ENCODE measurements around the gene CDC42EP4.

Gene CDC42EP4

DNA sequence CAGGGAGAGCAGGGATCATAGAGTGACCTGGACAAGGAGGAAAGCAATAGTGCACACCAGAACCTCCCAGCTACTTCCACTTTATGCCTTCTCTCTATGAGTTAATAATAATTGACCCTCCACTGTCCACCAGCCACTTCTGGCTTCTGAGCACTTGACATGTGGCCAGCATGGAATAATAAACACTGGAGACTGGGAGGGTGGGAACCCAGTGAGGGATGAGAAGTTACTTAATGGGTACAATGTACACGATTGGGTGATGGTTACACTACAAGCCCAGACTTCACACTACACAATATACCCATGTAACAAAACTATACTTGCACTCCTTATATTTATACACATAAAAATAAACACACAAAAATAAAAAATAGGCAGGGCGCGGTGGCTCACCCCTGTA lies 11.4 kb downstream of the CDC42EP4 start:
- DNase-seq (ENCODE audit: low read depth in 2 of 2), result no peak

DNA sequence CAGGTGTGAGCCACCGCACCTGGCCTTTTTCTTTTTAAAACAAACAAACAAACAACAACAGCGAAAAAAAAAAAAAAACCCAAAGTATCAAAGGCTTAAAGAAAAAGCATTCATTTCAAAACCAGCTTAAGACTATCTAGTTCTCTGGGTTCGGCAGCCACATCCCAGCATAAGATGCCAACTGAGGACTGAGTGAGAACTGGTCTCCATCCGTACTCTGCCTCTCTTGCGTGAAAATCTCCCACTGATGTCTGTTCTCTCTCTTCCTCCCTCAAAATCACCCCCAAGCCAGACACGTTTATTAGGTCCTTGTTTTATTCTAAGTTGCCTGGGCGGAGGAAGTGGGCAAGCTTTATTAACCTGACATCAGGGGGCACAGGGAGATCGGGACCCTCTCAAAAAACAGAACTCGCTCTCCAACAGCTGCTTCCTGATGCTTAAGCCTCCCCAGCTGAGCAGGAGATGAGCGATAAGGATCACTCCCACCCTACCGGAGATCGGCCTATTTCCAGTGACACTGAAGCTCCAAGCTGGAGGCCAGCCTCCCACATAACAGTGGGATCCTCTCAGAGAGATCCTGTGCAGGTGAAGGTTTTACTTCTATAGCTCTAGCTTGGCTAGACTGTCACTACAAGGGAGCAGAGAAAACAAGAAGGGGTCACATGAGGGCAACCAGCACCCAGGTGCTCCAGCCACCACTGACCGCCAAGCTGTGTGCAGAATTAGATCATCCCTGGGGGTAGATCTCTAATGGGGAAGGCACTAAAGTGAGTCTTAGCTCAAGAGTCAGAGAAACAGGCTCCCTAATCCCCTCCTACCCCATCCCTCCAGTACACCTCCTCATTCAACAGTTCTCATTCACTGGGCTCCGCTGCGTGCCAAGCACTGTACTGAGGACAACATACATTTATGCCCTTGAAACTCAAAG lies 13.6 kb downstream of the CDC42EP4 start:
- no peak for DNase-seq (ENCODE audit: low read depth in 2 of 2)

- DNase-seq (ENCODE audit: low read depth in 2 of 2), result no peak
Measured at GRCh38 chr17:73293480-73293911, 18.3 kb downstream of the CDC42EP4 start.

GRCh38 chr17:73293031-73293430 lies 18.8 kb downstream of the CDC42EP4 start:
- DNase-seq (ENCODE audit: low read depth in 2 of 2), result no peak

GRCh38 chr17:73292031-73292531 lies 19.7 kb downstream of the CDC42EP4 start:
- DNase-seq (ENCODE audit: low read depth in 2 of 2), result no peak

- no peak for DNase-seq (ENCODE audit: low read depth in 2 of 2)
Measured at GRCh38 chr17:73291260-73291801, 20.5 kb downstream of the CDC42EP4 start.

GRCh38 chr17:73290399-73291259 lies 21.2 kb downstream of the CDC42EP4 start:
- DNase-seq (ENCODE audit: low read depth in 2 of 2), result no peak

DNA sequence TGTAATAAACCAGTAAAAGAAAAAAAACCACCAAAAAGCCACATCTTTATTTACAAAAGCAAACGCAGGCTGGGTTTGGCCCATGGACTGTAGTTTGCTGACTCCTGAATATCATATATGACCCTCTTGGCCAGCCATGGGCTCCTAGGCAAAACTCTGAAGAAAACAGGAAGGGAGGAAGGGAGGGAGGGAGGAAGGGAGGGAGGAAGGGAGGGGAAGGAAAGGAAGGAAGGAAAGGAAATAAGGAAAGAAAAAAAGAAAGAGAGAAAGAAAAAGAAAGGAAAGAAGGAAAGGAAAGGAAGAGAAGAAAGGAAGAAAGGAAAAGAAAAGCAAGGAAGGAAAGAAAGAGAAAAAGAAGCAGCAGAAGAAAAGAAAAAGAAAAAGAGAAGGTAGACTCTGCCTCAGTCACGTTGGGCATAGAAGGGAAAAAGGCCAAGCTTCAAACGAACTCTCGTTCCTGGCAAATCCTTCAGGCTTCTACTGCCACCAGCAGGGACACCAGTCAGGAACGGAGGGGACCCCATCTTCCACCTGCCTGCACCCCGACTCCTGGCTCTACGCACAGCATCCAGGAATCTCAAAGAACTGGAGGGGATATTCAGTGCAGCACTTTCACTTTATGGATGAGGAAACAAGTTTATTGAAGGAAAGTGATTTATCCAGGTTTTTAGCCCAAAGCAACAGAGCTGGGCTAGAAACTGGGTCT lies 22.1 kb downstream of the CDC42EP4 start:
- DNase-seq (ENCODE audit: low read depth in 2 of 2), result no peak

DNA sequence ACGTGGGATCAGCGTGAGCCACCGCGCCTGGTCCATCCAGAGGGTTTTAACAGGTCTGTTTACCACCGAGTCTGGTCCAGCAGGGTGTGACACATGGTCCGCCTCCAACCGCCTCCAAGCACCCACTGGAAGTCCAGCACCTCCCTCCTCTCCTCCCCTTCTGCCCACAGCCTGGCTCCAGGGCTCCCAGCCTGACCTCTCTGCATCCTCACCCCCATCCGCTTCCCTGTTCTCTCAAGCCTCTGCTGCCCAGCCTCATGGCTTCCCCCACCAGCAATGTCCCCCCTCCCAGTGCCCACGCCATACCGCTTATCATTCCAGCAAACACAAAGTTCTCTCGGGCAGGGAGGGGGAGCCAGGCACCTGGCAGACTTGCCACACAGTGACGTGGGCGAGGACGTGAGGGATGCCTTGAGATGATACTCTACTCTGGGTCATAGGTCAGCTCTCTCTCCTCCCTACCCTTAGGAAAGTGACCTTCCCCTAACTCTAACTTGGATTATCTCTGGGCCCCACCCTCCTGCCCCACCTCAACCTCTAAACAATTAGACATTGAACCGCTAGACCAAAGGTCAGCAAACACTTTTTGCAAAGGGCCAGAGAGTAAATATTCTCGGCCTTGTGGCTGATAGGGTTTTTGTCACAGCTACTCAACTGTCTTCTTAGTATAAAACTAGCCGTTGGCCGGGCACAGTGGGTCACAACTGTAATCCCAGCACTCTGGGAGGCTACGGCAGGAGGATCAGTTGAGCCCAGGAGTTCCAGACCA lies 23.1 kb downstream of the CDC42EP4 start:
- DNase-seq (ENCODE audit: low read depth in 2 of 2), result no peak

- no peak for DNase-seq (ENCODE audit: low read depth in 2 of 2)
Measured at GRCh38 chr17:73286863-73287296, 24.9 kb downstream of the CDC42EP4 start.

DNA sequence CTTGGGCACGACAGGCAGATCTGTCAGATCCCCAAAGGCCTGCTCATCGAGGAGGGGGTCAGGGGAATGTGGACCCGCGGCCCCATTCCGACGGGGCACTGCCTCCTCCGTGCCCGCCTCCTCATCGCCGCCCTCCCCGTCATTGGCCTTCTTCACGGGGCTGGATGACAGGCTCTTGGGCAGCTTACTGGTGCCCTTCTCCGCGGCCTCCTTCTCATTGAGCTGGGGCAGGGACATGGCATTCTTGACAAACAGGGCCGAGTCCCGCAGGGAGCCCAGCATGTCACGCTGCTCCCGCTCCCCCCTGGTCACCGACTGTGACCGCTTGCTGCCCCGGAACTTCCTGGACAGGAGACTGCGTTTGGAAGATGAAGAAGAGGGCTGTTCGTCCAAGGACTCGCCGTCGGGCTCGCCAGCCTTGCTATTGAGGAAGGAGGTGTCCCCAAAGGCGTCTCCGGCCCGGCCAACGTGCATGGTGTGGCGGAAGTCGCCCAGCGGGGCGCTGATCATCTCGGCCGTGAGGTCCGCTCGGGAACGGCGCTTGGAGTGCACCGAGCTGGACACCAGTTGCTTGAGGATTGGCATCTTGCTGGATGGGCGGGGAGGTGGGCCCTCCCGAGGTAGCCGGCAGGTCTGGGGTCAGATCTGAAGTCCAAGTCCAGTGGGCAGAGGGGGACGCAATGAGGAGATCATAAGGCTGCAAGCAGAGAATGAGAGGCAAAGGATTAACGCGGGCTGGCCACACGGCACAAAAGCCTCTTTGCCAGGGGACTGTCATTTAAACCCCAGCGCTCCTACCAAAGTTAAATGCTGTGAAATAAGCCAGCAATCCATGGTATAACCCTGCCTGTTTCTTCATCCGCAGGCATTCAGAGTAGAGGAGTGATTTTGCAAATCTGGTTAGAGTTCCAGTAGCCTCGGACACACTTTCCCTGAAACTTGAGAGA lies 25.6 kb downstream of the CDC42EP4 start:
- no peak for DNase-seq (ENCODE audit: low read depth in 2 of 2)

- DNase-seq (ENCODE audit: low read depth in 2 of 2), result no peak
Measured at GRCh38 chr17:73285603-73285908, 26.2 kb downstream of the CDC42EP4 start.

DNA sequence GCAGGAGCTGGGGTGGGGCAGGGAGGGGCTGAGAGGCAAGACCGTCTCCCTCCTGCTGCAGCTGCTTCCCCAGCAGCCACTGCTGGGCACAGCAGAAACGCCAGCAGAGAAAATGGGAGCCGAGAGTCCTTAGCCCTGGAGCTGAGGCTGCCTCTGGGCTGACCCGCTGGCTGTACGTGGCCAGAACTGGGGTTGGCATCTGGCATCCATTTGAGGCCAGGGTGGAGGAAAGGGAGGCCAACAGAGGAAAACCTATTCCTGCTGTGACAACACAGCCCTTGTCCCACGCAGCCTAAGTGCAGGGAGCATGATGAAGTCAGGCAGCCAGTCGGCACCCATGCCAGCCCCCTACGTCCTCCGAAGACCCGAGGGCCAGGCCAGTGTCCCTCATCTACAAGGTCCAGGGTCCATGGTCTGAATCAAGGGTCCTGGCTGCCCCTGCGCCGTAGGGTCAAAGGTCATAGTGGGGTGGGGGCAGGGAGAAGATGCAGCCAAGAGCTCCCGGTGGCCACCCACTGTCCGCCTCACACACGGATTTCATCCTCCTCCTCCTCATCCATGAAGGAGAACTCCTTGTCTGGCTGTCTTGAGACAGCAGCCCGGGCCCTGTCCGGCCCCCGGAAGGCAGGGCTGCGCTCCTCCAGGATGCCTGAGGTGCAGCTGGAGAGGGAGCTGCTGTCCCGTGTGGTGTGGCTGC lies 26.7 kb downstream of the CDC42EP4 start:
- DNase-seq (ENCODE audit: low read depth in 2 of 2), result no peak

GRCh38 chr17:73284354-73284753 lies 27.4 kb downstream of the CDC42EP4 start:
- no peak for DNase-seq (ENCODE audit: low read depth in 2 of 2)

- no peak for DNase-seq (ENCODE audit: low read depth in 2 of 2)
Measured at GRCh38 chr17:73283841-73284282, 27.9 kb downstream of the CDC42EP4 start.

DNA sequence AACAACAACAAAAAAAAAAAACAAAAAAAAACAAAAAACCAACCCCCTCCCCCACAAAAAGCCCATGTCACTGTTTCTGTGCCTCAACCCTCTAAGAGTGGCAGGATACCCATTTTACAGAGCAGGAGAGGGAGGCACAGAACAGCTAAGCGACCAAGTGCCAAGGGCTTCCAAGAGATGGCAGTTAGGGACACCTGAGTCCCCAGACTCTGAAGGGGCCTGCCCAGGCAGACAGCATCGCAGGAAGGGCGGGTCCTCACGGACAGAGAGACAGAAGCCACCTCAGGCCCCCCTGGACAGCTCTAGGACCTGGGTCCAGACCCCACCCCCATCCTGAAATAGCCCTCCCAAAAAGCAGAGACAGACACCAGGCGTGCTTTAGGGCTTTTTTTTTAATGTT lies 28.6 kb downstream of the CDC42EP4 start:
- no peak for DNase-seq (ENCODE audit: low read depth in 2 of 2)

- no peak for DNase-seq (ENCODE audit: low read depth in 2 of 2)
Measured at GRCh38 chr17:73282629-73283028, 29.2 kb downstream of the CDC42EP4 start.

GRCh38 chr17:73281928-73282327 lies 29.9 kb downstream of the CDC42EP4 start:
- no peak for DNase-seq (ENCODE audit: low read depth in 2 of 2)

DNA sequence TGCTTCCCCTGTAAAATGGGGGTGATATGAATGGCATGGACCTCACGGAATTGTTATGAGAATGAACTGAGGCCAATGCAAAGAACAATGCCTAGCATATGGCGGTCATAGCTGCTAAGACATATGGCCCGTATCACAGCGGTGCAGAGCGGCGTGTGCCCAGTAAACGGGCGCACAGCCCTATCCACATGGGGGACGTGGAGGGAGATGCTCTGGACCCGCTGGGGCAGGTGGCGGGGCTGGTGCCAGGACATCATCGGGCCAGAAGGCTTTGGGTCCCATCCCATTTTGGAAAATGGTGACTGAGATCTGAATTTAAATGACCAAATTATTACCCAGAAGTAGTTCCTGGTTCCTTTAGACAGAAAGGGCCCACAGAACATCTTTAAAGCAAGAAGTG lies 31.6 kb downstream of the CDC42EP4 start:
- no peak for DNase-seq (ENCODE audit: low read depth in 2 of 2)
